Vagina (tissue), 2 donors: ENCODE data around the gene SLC5A11.

Experiments used
- CTCF ChIP-seq, 3 experiments: fragments of 450-650 bp in 2 of 3; fragments of 200-600 bp in 1 of 3; sonication (generic) in 1 of 3; IDR thresholded peaks; one replicate each; pipeline ENCODE4 v1.5.1; 2017 to 2019; ENCODE audit warnings: antibody characterized with exemption in 3 of 3, mild to moderate bottlenecking in 2 of 3, moderate library complexity in 2 of 3
- POLR2A ChIP-seq, 2 donors: fragments of 450-650 bp; IDR thresholded peaks; one replicate each; pipeline ENCODE4 v1.6.1; 2017; ENCODE audit warnings: antibody characterized with exemption in 2 of 2, mild to moderate bottlenecking in 2 of 2, moderate library complexity in 2 of 2
- POLR2AphosphoS5 ChIP-seq, 2 donors: sonication (generic); formaldehyde crosslinking; IDR thresholded peaks; one replicate each; pipeline ENCODE4 v1.9.0; 2017; ENCODE audit warnings: antibody characterized with exemption in 2 of 2, mild to moderate bottlenecking in 2 of 2, low read depth in 1 of 2; ENCODE audit not compliant: insufficient read depth in 1 of 2

GRCh38 chr16:24918641-24919040 is 72.9 kb downstream of the SLC5A11 start:
- TF ChIP-seq CTCF (IDR thresholded peaks at IDR 0.05) (no peak), POLR2AphosphoS5 (IDR thresholded peaks at IDR 0.05; ENCODE audit: insufficient read depth in 1 of 2, low read depth in 1 of 2) (no peak), POLR2A (IDR thresholded peaks at IDR 0.05) (no peak)
